Hematopoietic multipotent progenitor cell treated with erythropoietin and hydrocortisone succinate and interleukin-3 and kit ligand, for 8 days (in vitro differentiated cells): ENCODE results near the gene METTL23.
"Not testable (repeated sequence)": the region's sequence is repeated elsewhere in the genome, so short reads cannot be mapped to it uniquely, and the experiment has no call there.

Experiments used
- DNase-seq: peaks from one replicate; pipeline ENCODE4 v3.0.0-alpha.2; 2015

METTL23 gene

GRCh38 chr17:76735586-76736348, 9.1 kb downstream of the METTL23 start:
- peak; percentile 30 for DNase-seq

DNA sequence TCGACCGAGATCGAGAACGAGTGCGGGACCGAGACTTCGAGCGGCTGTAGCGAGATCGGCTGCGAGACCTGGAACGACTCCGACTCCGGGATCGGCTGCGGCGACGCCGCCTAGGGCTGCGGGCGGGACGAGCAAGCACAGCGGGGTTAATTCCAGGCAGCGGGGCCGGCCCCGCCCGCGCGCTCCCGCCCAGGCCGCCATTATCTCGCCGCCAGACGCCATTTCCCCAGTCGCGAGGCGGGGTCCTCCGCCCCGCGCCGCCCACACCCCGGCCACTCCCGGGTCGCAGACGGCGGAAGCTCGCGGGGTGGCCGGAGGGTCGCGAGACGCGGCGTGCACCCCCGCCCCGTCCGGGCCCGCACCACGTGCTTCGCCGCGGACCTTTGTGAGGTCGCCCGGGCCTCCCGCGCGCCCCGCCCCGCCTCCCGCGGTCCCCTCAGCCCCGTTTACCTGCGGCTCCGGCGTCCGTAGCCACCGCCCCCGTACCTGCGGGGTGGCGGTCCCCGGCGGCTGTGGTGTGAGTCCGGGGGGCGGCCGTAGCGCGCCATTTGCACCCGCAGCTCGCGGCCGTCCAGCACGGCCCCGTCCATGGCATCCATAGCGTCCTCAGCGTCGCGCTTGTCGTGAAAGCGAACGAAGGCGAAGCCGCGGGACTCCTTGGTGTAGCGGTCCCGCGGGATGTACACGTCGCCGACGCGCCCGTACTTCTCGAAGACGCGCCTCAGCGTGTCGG, 9.9 kb downstream of the METTL23 start:
- peak; percentile 71 for DNase-seq

GRCh38 chr17:76737082-76737675, 10.5 kb downstream of the METTL23 start, which contains the start of gene SRSF2:
TSS of gene SRSF2 (minus strand) at chr17:76737331. CDS start at chr17:76737160, 171 bp downstream.
- DNase-seq, result peak; percentile 99

- peak; percentile 91 for DNase-seq
Measured at GRCh38 chr17:76737676-76738467, 11.2 kb downstream of the METTL23 start, which contains the start of gene MFSD11. TSS of gene MFSD11 (plus strand) at chr17:76738119. CDS start at chr17:76738353, 234 bp downstream.

DNA sequence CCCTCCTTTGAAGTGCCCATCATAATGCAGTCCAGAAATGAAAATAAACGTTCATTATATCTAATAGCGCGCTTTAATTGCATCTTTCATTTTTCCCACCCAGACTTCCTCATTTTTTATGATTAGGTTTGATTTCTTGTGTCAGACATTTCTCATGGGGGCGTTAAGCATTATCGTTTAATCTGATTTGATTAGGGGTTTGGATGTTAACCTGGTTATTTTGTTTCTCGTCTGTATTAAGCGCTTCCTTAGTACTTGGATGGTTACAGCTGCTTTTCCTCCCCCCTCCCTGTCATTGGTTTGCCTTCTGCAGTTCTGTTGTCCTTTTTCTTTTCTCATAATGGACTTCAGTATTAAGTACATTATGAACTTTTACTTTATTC, 11.8 kb downstream of the METTL23 start:
- DNase-seq, result no peak

- not testable (repeated sequence) for DNase-seq
Measured at GRCh38 chr17:76739568-76740115, 13.0 kb downstream of the METTL23 start.

- no peak for DNase-seq
Measured at GRCh38 chr17:76740329-76741118, 13.9 kb downstream of the METTL23 start.

DNA sequence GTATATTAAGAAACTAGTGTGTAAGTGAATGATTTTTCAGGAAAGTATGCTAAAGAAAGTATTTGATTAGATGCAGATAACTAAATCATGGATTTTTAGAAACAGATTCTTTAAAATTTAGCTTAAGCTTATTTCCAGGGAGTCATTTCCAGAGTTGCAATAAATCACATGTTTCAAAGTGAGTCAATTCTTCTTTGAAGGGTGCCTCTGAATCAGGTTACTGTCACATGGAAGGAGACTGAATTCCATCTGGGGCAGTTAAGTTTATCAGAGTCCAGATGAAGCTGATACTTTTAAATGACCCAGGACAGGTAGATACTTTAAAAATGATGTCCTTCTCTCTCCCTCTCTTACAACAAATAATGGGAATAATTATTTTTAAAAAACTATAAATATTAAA, 16.3 kb downstream of the METTL23 start:
- DNase-seq, result no peak

- no peak for DNase-seq
Measured at GRCh38 chr17:76744747-76745146, 18.1 kb downstream of the METTL23 start.

DNA sequence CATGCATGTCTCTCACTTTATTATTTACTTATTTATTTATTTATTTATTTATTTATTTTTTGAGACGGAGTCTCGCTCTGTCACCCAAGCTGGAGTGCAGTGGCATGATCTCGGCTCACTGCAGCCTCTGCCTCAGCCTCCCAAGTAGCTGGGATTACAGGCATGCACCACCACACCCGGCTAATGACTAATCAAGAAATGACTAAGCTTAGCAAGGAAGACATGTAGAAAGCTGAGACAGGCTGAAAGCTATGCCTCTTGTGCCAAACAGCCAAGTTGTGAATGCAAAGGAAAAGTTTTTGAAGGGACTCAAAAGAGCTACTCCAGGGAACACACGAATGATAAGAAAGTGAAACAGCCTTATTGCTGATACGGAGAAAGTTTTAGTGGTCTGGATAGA, 19.1 kb downstream of the METTL23 start:
- DNase-seq, result not testable (repeated sequence)

GRCh38 chr17:76747716-76748363, 21.2 kb downstream of the METTL23 start:
- DNase-seq, result no peak

DNA sequence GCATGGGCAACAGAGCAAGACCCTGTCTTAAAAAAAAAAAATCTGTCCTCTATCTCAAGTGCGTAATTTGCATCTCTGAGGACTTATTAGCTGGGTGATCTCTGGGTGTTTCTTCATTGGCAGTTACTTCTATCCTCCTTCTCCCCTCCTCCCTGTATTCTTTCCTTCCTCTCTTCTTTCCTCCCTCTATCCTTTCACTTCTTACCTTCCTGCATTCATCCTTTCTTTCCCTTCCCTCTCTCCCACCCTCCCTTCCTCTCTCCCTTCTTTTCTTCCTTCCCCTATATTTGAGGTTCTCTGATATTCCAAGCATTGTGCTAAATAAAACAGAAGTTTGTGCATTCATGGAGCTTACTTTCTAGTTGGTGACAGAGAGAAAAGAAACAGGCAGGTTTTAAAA, 22.0 kb downstream of the METTL23 start:
- no peak for DNase-seq

DNA sequence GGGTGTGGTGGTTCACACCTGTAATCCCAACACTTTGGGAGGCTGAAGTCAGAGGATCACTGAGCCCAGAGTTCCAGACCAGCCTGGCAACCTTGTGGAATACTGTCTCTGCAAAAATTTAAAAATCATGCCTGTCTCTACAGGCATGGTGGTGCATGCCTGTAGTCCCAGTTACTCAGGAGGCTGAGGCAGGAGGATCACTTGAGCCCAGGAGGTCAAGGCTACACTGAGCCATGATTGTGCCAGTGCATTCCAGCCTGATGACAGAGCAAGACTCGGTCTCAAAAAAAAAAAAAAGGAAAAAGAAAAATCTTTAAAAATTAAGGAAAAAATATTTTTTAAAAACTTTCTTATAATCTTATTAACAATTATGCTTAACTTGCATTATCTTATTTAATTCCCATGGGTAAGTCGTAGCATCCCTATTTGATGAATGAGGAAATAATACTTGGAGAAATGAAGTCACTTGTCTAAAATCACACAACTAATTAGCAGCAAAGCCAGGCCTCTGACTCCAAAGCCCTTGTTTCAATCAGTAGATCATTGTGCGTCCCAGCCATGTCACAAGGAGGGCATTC, 24.9 kb downstream of the METTL23 start:
- DNase-seq, result no peak

DNA sequence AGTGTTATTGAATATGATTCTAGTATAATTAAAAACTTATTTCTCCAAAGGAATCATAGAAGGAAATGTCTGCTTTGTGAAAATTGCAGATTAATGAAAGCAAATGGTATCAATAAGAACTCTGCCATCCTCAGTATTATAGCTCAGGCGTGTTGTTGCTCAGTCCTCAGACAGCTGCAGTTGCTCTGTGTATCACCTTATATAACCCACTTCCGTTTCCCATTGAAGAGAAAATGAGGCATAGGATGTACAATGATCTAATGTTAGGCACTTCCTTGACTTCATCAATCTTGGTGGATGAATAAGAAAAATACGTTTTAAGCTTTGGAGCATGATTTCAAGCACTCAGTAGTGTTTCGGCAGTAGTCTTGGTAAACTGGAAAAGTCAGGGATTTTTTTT, 25.4 kb downstream of the METTL23 start:
- no peak for DNase-seq

GRCh38 chr17:76753061-76753961, 26.7 kb downstream of the METTL23 start:
- no peak for DNase-seq

DNA sequence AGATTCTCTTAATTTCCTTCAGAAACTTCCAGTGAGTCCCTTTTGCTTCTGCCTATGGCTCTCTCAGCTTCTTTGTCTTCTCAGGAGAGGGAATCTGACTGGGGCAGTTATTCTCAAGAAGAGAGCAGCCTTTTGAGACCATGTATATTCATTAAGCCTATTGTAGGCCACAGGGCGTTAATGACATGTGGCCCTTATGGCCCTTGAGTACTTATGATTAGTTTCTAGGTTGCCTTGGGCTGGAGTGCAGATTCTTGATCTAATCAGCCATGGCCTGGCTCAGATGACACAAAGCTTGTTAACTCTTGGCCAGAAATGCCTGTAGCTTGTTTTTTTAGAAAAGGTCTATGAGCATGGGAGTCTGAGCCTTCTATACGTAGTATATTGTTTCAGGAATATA, 28.6 kb downstream of the METTL23 start:
- peak; percentile 40 for DNase-seq

DNA sequence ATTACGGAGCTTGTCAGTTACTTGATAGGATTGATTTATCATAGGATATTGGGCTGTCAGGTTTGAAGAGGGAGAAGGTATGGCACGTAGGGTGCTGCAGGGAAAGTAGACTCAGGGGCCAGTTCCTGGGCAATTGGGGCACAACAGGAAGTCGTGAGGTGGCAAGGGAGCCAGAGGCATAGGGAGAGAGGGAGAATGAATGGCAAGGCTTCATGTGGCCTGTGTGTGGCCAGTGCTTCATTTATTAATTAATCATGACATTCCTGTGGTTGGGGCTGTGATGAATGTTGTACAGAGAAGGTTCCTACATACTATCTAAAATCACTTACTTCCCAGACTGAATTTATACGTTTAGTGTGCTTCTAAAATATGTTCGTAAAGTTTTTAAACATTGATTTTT, 30.6 kb downstream of the METTL23 start:
- no peak for DNase-seq

DNA sequence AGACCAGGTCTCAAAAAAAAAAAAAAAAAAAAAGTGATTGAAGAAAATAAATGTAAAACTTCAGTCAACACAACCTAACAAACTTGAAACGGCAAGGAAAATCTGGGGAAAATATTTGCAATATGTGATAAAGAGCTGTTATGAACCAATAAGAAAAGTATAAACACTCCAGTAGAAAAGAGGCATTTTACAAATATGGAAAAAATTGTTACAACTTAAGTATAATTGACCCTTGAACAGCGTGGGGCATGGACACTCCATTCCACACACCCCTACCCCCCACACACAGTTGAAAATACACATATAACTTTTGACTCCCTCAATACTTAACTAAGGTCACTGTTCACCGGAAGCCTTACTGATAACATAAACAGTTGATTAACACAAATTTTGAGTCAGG, 31.9 kb downstream of the METTL23 start:
- DNase-seq, result no peak

DNA sequence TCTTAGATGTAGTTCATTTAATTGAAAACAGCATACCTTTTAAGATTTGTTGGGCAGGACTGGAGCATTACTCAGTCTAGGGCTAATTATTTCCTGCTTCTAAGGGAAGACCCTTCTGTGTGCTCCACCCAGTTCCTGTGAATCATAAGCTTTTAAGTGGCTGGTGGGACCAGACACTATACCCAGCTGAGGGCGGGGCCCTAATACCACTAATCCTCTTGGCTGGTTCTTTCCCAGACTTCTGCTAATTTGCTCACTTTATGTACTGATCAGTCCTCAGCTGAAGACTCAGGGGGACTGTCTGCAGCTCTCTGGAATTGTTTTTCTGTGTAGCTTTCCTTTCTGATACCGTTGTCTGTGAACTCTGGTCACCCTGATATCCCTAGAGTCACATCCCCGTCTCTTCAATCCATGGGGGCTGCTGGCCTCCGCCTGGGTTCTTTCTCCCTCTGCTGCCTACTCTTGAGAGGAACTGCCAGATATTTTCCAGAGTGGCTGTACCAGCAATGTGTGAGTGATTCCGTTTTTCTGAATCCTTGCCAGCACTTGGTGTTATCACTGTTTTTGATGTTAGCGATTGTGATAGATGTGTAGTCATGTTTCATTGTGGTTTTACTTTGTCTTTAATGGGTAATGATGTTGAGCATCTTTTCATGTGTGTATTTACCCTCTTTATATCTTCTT, 46.3 kb downstream of the METTL23 start:
- DNase-seq, result peak; percentile 69
